Hematopoietic multipotent progenitor cell (in vitro differentiated cells): ENCODE measurements around the gene CACNA2D3. TPM values are rescaled to one million over a fixed set of nuclear protein-coding genes. Genes with fewer than 3 reads are reported as not detected.

Experiments used
- DNase-seq, 3 donors: peaks; one replicate each; pipeline ENCODE4 v3.0.0-alpha.2; 2011 to 2015; ENCODE audit warnings: low read depth in 2 of 3, low spot score in 2 of 3
- total RNA-seq: library from RNA; depleted of rRNA; stranded (reverse); fragments of >200 nt; gene quantifications from one replicate; pipeline ENCODE4 v1.2.3, GENCODE V29; 2012

CACNA2D3 gene
- total RNA-seq, 1 donor = under 0.01 TPM

GRCh38 chr3:54856271-54856670, 733.9 kb downstream of the CACNA2D3 start:
- no peak for DNase-seq

- DNase-seq = no peak
Observed at GRCh38 chr3:54857343-54857742, 735.0 kb downstream of the CACNA2D3 start.

DNA sequence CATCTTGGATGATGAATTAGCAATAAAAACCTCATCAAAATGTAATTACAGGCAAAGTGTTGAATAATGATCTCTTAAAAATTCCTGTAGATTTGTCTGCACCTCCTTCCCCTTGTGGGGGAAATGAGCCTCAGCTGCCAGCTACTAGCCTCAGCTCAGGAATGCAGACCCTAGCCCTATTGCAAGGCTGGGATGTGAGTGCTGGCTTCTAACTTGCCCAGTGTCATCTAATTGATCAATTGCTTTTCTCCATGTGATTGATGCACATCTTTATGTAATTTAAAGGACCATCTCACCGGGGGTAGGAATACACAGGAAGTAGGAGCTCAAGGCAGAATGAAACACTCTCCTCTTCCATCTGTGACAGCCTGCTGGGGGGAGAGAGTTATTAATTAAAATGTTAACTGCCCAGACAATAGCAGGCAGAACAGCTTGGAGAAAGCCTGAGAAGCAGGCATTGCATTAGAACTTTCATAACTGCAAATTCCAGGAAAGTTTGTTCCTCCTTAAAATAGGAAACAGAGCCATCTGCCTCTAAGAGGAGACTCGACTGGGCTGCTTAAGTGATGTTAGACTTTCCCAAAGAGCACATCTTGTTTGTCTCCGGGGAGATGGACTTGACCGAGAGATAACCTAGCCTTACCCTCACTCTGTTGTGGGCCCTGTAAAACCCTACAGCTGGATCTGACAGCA, 735.9 kb downstream of the CACNA2D3 start:
- DNase-seq = no peak

GRCh38 chr3:54859184-54859583, 736.8 kb downstream of the CACNA2D3 start:
- no peak for DNase-seq

DNA sequence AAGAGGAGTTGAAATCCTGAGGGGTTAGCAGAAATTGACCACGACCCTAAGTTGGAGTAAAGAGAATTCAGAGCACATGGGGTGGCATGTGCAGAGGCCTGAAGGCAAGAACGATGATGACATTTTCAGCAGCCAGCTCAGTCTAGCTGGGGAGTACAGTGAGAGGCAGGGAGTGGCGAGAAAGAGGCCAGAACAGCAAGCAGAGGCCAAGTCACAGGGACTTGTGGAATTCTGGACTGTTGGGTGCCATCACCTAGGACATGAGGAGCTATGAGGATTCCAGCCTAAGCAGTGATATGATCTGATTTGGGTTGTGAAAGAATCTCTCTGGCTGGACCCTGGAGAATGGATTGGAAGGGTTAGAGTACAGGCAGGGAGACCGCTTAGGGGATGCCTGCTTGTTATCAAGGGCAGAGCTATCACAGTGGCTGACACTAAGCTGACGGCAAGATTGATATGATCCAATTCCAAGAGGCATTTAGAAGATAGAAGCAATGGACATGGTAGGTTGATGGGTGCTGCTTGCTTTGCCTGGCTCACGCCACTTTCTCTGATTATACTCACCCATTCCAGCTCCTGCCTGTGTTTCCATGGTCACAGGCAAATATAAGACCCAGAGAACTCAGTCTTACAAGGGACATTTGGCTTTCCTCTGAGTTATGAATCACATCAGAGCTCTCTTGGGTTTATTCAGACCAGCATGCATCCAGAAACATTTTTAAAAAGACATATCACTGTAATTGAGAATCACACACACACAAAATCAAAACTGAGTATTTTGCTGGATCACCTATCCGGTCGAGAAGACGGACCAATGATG, 739.1 kb downstream of the CACNA2D3 start:
- DNase-seq = no peak

DNA sequence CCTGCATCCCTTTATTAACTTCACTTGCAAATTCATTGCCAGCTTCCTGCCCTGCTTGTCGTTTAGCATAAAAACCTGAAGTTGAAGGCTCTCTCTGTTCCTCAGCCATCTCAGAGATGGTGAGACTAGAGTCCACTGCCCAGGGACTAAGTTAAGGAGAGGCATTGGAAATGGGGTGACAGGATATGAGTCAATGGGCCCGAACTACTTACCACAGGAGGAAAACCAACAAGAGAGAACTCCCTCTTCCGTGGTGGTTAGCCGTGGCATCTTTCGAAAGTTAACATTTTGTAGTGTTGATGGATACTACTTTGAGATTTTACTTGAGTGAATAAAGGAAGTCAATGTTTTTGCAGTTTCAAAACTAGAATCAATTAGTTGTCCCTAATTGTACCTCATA, 740.2 kb downstream of the CACNA2D3 start:
- DNase-seq = no peak

- DNase-seq = no peak
Observed at GRCh38 chr3:54863366-54863765, 741.0 kb downstream of the CACNA2D3 start.

- no peak for DNase-seq
Observed at GRCh38 chr3:54863786-54864185, 741.4 kb downstream of the CACNA2D3 start.

GRCh38 chr3:54865316-54865715, 743.0 kb downstream of the CACNA2D3 start:
- DNase-seq = no peak

GRCh38 chr3:54866251-54866650, 743.9 kb downstream of the CACNA2D3 start:
- DNase-seq = no peak

DNA sequence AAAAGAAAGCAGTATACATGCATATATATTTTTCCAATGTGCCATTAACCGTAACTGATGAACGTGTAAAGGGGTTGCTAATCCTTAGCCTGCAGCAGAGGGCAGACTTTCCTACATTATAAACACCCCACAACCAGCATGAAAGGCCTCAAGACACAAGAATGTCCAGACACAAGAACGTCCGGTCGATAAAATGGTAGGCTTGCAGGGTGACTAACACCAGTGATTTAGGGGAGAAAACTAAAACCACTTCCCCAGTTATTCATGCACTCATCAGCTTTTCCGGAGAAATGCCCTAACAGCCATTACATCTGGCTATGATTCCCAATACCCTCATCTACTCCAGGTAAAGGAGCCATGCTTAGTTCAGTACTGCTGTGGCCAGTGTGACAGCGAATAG, 748.1 kb downstream of the CACNA2D3 start:
- DNase-seq = peak in 1 of 3 donors; percentile 13

- DNase-seq = no peak
Observed at GRCh38 chr3:54871867-54872266, 749.5 kb downstream of the CACNA2D3 start.

DNA sequence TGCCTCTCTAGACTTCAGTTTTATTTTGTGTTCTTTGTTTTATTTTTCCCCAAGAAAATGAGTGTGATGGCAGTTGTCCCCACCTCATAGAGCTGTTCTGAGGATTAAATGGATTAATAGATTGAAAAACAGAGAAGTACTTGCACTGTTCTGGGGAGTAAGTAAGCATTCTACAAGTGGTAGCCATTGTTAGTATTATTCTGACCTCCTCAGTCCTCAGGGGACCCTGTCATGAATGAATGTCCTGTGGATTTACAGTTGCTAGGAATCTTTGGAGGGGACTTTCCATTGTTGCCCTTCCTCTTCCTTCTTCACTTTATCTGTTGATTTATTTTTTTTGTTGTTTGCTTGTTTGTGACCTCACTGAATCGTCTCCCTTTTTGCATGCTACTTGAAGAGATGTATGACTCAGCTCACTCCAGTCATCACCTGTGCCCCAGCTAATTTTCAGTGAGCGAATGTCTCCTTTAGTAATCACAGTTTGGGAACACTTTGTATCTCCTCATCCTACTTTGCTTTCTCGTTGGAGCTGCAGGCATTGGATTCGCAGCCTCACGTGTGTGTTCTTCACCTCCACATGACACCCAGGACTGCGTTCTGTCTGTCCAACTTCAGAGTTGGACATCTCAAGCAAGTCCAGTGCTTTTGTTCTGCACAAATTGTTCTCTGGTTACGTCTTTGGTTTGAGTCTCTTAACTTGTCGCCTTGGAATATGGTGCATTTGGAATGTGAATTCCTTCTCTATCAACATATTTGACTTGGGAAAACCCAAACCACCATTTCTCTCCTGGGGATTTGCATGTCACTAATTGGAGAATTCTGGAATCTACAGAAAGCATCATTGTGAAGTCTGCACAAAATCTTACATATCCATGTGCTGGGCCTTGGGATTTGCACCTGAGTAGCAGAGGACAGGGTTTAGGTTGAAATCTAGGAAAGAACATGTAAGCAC, 751.0 kb downstream of the CACNA2D3 start:
- DNase-seq = no peak

DNA sequence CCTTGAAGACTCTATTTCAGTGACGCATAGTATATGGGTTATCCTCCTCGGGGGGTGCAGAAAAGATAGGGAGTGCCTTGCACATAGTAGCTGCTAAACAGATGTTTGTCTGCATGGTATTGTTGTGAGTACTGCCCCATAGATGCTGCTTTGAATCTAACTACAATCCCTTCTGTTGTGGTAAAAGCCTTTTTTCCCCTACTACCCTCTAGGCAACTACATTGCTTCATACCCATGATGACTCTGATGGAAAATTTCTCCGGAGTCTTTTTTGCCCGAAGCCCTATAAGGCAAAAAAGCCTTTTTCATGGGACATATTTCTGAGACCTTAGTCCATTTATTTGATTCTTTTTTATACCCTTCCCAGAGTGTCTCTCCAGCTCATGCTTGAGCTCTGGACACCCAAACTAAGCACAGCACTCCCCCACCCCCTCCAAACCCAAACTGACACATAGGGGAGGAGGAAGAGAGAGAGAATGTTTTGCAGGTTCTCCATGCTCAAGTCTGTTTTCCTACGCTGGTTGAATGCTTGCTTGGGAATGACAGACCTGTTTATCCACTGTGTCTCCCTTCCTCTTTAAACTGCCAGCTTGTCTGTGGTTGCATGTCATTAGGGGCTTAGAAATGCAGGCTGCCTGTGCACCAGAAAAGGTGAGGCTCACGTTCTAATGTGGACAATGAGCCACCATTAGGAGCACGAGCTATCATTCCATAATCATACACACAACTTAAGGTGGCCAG, 752.6 kb downstream of the CACNA2D3 start:
- no peak for DNase-seq

DNA sequence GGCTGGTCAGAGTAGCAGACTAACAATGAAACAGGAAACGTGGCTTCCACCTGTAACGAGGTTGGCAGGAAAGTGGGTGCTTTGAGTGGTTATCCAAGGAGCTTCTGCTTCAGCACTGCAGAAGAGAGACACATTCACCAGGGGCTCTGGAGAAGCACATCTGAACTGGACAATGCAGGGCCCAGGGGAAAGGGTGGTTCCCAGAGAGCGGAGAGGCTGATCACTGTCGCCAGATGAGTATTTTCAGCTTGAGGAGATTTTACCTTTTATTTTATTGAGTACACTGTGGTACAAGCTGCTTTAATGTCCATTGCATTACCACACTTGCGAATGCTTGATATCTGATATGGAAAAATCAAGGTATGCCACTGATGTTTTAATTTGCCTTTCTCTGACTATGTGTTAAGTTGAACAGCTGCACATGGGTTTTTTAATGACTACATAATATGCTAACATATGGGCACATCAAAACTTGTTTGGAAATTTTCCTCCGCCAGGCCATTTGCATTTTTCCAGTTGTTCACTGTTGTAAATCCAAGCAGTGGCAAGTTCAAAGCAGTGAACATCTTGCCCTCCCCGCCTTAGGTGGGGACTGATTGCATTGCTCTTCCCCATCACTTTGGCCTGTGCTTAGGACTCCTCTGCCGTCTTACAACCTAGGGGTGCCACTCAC, 753.4 kb downstream of the CACNA2D3 start:
- DNase-seq = no peak

GRCh38 chr3:54876694-54877093, 754.3 kb downstream of the CACNA2D3 start:
- no peak for DNase-seq

DNA sequence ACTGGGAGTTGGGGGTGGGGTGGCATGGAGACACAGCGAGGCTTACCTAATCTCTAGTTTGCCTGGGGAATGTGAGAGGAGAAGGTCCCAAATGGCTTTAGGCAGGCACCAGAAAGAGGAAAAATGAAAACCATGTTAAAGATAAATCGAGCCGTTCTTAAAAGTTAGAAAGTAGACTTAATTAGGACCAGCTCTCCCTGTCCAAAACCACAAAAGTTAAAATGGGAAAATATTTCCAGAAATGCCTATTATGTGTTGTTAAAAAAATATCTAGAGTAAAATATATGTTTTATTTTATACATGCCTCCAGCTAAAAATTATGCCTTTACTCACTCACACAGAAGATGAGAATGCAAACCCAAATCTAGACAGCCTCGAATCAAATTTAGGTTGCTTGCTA, 755.4 kb downstream of the CACNA2D3 start:
- no peak for DNase-seq

DNA sequence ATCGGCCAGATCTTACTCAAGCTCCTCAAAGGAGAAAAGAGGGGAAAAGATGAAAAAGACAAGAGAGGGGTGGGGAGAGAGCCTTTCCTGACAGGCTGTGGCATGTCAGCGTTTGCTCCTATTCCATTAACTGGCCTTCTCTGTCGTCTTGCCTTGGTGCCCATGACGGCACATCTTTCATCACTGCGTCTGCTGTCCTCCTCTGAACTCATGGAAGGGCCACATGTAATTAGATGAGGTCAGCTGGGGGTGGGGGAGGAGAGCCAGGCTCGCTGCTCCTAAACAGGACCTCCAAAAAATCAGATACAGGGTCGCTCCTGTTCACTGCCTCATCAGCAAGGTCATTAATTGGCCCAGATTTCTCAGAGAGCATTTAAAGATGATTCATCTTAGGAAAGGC, 755.8 kb downstream of the CACNA2D3 start:
- DNase-seq = no peak

DNA sequence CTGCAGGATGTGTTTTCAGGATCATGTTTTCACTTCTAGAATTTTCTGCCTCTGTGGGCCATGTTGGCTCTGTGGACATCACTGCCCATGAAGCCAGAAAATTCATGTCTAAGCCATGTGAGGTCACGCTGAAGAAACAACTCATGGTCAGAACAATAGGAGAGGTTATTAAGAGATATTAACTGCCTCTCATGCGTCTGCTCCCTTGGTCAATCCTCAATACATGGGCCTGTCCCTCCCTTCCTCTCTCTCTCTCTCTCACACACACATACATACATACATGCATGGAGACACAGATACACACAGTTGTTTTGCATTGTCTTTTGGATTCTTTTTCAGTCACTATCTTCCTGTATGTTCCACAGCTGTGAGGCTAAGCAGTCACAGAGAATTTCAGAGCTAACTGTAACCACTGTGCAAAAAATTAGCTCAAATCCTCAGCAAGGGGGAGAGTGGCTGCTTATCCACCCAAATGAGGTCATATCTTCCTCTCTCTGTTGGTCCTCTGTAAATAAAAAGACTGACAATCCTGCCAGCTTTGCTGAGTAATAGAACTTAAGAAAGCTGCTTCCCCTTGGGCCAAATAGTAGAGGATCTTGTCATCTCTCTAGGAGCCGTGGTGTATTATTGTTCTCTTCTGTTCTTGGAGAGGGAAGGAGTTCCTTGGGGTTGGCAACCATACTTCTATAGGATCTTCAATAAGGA, 759.9 kb downstream of the CACNA2D3 start:
- no peak for DNase-seq
